Right lobe of liver (tissue), 4 donors: Measurements from ENCODE around the gene NRF1.

Experiments
- POLR2A ChIP-seq: fragments of 450-650 bp; IDR thresholded peaks from one replicate; pipeline ENCODE4 v1.6.1; 2017; ENCODE audit warnings: antibody characterized with exemption, mild to moderate bottlenecking
- TF ChIP-seq, protein P1 (sequence below), 4 donors: fragments of 200-600 bp in 3 of 4; fragments of 450-650 bp in 1 of 4; IDR thresholded peaks; one replicate each; pipeline versions ENCODE4 v1.5.1 to v1.8.0; 2016 to 2022; ENCODE audit warnings: antibody characterized with exemption in 4 of 4, mild to moderate bottlenecking in 2 of 4
- donor health status: DM: no; HTN: no; CAD: no.
- donor health status: DM: no; HTN: no; CAD: no.
- donor health status: DM: no; HTN: yes; CAD: no.

DNA sequence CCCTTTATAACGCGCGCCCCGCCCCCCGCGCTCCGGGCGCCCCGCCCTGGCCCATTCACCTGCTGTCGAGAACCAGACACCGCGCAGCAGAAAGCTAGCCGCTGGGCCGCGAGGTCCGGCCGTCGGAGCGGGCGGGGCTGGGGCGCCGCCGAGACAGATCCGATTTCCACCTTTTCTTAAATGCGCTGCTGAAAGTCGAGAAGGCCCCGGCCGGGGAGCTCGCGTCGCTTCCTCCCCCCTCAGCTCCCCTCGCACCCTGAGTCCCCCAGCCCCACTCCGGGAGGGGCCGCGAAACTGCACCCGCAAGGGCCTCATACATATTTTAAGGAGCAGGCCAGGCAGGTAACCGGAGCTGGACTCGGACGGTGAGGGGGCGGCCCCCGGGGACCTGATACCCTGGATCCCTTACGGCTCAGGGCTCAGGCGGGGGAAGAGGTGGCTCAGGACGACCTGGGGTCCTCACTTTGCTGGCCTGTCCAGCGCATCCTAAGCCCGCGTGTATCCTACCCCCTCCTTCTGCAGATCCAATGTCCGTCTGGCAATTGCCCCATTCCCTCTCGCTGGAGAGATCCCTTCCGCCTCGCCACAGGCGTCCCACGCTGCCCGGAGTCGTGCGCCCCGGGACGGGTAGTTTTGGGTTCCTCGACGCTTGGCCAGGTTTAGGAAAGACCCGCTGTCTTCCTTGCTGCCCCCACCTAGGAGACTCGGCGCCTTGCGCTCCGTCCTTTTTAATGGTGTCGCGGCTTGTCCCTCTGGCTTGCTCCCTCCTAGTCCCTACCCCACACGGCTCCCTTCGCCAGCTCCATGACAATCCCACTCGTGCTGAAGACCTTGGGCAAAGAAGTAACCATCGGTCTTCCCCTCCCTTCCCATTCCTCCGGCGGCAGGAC, 170.7 kb downstream of the NRF1 start:
- TF ChIP-seq, protein P1, sequence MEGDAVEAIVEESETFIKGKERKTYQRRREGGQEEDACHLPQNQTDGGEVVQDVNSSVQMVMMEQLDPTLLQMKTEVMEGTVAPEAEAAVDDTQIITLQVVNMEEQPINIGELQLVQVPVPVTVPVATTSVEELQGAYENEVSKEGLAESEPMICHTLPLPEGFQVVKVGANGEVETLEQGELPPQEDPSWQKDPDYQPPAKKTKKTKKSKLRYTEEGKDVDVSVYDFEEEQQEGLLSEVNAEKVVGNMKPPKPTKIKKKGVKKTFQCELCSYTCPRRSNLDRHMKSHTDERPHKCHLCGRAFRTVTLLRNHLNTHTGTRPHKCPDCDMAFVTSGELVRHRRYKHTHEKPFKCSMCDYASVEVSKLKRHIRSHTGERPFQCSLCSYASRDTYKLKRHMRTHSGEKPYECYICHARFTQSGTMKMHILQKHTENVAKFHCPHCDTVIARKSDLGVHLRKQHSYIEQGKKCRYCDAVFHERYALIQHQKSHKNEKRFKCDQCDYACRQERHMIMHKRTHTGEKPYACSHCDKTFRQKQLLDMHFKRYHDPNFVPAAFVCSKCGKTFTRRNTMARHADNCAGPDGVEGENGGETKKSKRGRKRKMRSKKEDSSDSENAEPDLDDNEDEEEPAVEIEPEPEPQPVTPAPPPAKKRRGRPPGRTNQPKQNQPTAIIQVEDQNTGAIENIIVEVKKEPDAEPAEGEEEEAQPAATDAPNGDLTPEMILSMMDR (IDR thresholded peaks at IDR 0.05): no peak
- TF ChIP-seq POLR2A: no peak
